Thyroid gland (tissue), 4 donors: ENCODE results near the gene ENOX1. TPM values are rescaled to one million over a fixed set of nuclear protein-coding genes. Genes with fewer than 3 reads are reported as not detected.

Experiments
- DNase-seq, 2 donors: peaks; one replicate each; pipeline ENCODE4 v3.0.0-alpha.2; 2019
- H3K27ac ChIP-seq, 3 donors: fragments of 200-600 bp; sonication (generic); 1 replicate in 2 of 3; 2 replicates in 1 of 3; pipeline ENCODE4 v1.5.1; 2016 to 2019; ENCODE audit warnings: mild to moderate bottlenecking in 1 of 3, moderate library complexity in 1 of 3
- H3K27me3 ChIP-seq: fragments of 200-600 bp; sonication (generic); one replicate; pipeline ENCODE4 v1.5.1; 2019
- H3K36me3 ChIP-seq, 2 donors: fragments of 200-600 bp; sonication (generic); one replicate each; pipeline ENCODE4 v1.5.1; 2016 to 2019
- H3K4me1 ChIP-seq, 2 donors: fragments of 200-600 bp; sonication (generic); one replicate each; pipeline ENCODE4 v1.5.1; 2017 to 2019
- H3K4me3 ChIP-seq, 3 donors: fragments of 200-600 bp; sonication (generic); replicated peaks in 1 of 3; 1 replicate in 2 of 3; 2 replicates in 1 of 3; pipeline ENCODE4 v1.5.1; 2016; ENCODE audit warnings: mild to moderate bottlenecking in 1 of 3
- H3K9me3 ChIP-seq: fragments of 200-600 bp; sonication (generic); one replicate; pipeline ENCODE4 v1.5.1; 2017
- POLR2A ChIP-seq, 2 donors: fragments of 450-650 bp; IDR thresholded peaks; one replicate each; pipeline ENCODE4 v1.6.1; 2017; ENCODE audit warnings: antibody characterized with exemption in 2 of 2, mild to moderate bottlenecking in 2 of 2, moderate library complexity in 1 of 2
- WGBS, 2 donors: methylation state at CpG; one replicate each; pipeline ENCODE4 v1.1.5; 2017; 5-methylcytosine and 5-hydroxymethylcytosine counted together
- intact Hi-C: fragments of 100-400 bp; cut with DNase I; formaldehyde crosslinking; loops from one replicate; pipeline ENCODE4 v1.15.1; 2023
- total RNA-seq, 4 donors: library from RNA; depleted of rRNA; stranded (reverse); fragments of >200 nt; gene quantifications; one replicate each; pipeline ENCODE4 v1.2.3, GENCODE V29; 2016
- TF ChIP-seq, protein P1 (sequence below), 6 experiments: fragments of 200-600 bp in 3 of 6; fragments of 450-650 bp in 3 of 6; sonication (generic) in 3 of 6; IDR thresholded peaks; one replicate each; pipeline ENCODE4 v1.5.1; 2016 to 2019; ENCODE audit warnings: antibody characterized with exemption in 6 of 6, mild to moderate bottlenecking in 2 of 6, inconsistent platforms in 1 of 6, moderate library complexity in 1 of 6

Gene ENOX1
- total RNA-seq, 4 donors from 2014 or later, result 0.13 to 1.8 (median 0.31) TPM

- 91 to 92% methylated on average over 7 of the region's 7 CpGs for WGBS, 2 donors
- Histone ChIP-seq H3K27me3 (no peaks in the 10 kb centered on the region), H3K36me3 (no peaks in the 10 kb centered on the region), H3K4me1 (peaks cover 4% of the 10 kb centered on the region in 2 donors), H3K9me3 (no peaks in the 10 kb centered on the region), H3K27ac (no peak overlapping the region), H3K4me3 (no peak overlapping the region)
- no peak for DNase-seq
- intact Hi-C loops, result no loop called here
- no peak for TF ChIP-seq POLR2A (IDR thresholded peaks at IDR 0.05)
- TF ChIP-seq, protein P1, sequence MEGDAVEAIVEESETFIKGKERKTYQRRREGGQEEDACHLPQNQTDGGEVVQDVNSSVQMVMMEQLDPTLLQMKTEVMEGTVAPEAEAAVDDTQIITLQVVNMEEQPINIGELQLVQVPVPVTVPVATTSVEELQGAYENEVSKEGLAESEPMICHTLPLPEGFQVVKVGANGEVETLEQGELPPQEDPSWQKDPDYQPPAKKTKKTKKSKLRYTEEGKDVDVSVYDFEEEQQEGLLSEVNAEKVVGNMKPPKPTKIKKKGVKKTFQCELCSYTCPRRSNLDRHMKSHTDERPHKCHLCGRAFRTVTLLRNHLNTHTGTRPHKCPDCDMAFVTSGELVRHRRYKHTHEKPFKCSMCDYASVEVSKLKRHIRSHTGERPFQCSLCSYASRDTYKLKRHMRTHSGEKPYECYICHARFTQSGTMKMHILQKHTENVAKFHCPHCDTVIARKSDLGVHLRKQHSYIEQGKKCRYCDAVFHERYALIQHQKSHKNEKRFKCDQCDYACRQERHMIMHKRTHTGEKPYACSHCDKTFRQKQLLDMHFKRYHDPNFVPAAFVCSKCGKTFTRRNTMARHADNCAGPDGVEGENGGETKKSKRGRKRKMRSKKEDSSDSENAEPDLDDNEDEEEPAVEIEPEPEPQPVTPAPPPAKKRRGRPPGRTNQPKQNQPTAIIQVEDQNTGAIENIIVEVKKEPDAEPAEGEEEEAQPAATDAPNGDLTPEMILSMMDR (IDR thresholded peaks at IDR 0.05), result no peak
These were observed 189.7 kb downstream of the ENOX1 start for GRCh38 chr13:43596924-43597598.

DNA sequence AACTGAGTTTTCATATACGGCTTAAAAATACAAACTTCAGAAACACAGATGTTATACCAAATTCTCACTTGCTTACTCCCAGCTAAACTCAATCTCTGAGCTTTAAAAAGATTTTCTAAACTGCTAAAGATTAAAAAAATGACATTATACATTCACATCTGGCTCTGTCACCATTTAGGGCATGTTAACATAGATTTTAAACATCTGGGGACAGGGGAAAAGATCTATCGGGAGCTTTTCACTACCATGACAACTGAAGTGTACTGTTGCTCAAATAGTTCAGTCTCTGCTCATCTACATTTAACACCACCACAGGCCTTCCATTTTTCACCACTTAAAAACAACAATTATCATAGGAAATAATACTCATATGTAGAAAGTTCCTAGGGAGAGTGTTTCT lies 190.8 kb downstream of the ENOX1 start:
- H3K4me1 ChIP-seq, result peaks cover 4% of the 10 kb centered on the region in 2 donors
- H3K4me3 ChIP-seq, result no peak overlapping the region
- WGBS, 2 donors, result 93 to 94% methylated on average over 2 of the region's 2 CpGs
- no peak for TF ChIP-seq POLR2A (IDR thresholded peaks at IDR 0.05)
- TF ChIP-seq, protein P1 (IDR thresholded peaks at IDR 0.05), result no peak
- no peaks in the 10 kb centered on the region for H3K36me3 ChIP-seq
- no peaks in the 10 kb centered on the region for H3K27me3 ChIP-seq
- DNase-seq, result no peak
- intact Hi-C loops, result no loop called here
- H3K9me3 ChIP-seq, result no peaks in the 10 kb centered on the region
- H3K27ac ChIP-seq, result no peak overlapping the region

DNA sequence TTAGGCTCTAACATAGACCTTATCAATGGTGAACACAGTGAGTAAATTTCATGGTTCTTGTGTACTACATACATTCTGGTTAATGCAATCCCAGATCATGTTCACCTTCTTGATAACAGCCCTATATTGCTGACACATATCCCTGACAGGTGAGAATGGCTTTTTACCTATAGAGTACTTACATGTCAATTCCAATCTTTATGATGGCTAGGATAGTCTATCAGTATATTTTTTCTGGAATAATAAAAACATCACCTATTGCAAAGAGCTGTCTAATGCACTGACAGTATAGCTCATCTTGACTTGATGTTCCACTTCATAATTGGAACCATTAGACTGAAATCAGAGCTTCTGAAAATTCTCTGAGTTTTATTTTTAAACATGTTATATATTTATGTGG lies 199.4 kb downstream of the ENOX1 start:
- H3K27ac ChIP-seq, result no peak overlapping the region
- TF ChIP-seq, protein P1 (IDR thresholded peaks at IDR 0.05), result no peak
- TF ChIP-seq POLR2A (IDR thresholded peaks at IDR 0.05), result no peak
- H3K4me3 ChIP-seq, result no peak overlapping the region
- no peaks in the 10 kb centered on the region for H3K4me1 ChIP-seq
- H3K9me3 ChIP-seq, result no peaks in the 10 kb centered on the region
- no peaks in the 10 kb centered on the region for H3K27me3 ChIP-seq
- no peaks in the 10 kb centered on the region for H3K36me3 ChIP-seq
- DNase-seq, result no peak
- intact Hi-C loops, result no loop called here

DNA sequence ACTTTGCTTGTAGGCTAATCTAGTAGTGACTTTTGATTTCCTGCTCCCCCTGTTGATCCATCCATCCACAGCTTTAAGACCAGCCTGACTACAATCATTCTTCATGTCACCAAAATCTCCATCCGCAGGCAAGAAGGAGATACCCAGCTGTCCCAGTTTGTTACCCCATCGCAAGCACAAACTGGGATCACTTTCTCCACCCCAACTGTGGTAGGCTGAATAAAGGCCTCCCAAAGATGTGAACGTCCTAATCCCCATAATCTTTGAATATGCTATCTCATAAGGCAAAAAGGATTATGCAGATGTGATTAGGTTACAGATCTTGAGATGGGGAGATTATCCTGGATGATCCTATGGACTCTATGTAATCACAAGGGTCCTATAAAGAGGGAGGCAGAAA lies 202.0 kb downstream of the ENOX1 start:
- intact Hi-C loops, result no loop called here
- no peaks in the 10 kb centered on the region for H3K36me3 ChIP-seq
- H3K4me1 ChIP-seq, result no peaks in the 10 kb centered on the region
- H3K9me3 ChIP-seq, result no peaks in the 10 kb centered on the region
- no peak for DNase-seq
- WGBS, 2 donors, result 93 to 97% methylated on average over 3 of the region's 3 CpGs
- H3K4me3 ChIP-seq, result no peak overlapping the region
- H3K27me3 ChIP-seq, result no peaks in the 10 kb centered on the region
- H3K27ac ChIP-seq, result no peak overlapping the region
- no peak for TF ChIP-seq POLR2A (IDR thresholded peaks at IDR 0.05)
- TF ChIP-seq, protein P1 (IDR thresholded peaks at IDR 0.05), result no peak

GRCh38 chr13:43583321-43583720 lies 203.5 kb downstream of the ENOX1 start:
- H3K4me1 ChIP-seq, result no peaks in the 10 kb centered on the region
- no peaks in the 10 kb centered on the region for H3K36me3 ChIP-seq
- H3K9me3 ChIP-seq, result no peaks in the 10 kb centered on the region
- no peak overlapping the region for H3K4me3 ChIP-seq
- WGBS, 2 donors, result 81 to 82% methylated on average over 1 of the region's 1 CpG
- no peak overlapping the region for H3K27ac ChIP-seq
- TF ChIP-seq, protein P1 (IDR thresholded peaks at IDR 0.05), result no peak
- TF ChIP-seq POLR2A (IDR thresholded peaks at IDR 0.05), result no peak
- H3K27me3 ChIP-seq, result no peaks in the 10 kb centered on the region
- no peak for DNase-seq
- intact Hi-C loops, result no loop called here
